ENCODE measurements around the gene RTEL1. TPM values are rescaled to one million over a fixed set of nuclear protein-coding genes. Genes with fewer than 3 reads are reported as not detected.

The RTEL1 gene
- total and polyA plus RNA-seq, 9 of the 15 experiments (the other 6 are each of a cell fraction or from before 2014, with no cell fraction given): 0.36 to 61.0 (median 17.9) TPM

DNA sequence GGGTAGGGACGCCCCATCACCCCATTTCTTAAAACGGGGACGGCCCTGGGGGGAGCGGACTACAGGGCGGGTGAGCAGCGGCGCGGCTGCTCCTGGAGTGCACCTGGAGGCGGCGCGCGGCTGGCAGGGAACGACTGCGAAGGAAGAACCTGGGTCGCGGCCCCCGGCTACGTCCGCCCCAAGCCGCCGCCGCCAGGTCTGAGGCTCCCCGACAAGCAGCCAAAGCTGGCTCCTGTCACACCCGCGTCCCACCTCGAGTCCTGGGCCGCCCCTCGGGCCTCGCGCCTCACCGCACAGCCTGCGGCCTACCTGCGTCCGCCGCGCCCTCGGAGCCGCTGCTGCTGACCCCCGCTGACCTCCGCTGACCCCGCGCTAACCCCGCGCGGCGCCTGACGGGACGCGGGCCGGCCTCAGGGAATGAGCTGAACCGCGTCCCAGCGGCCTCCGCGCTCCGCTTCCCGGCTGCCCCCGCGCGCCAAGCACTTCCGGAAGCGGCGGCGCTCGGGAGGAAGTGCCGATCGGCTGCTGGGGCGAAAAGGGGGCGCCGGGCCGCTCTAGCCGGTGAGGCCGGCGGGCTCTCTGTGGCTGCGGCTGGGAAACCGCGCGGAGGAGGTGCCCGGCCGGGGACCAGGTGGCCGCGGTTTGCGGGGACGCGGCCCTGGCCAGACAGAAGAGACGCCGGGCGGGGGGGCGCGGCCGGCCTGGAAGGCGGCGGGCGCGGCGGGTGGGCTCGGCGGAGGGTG lies 49.6 kb downstream of the RTEL1 start, which contains the start of the genes ARFRP1 and ZGPAT (continued):
- TF ChIP-seq ZNF24 (IDR thresholded peaks at IDR 0.05) (peak; percentile 16; the same call in 1 of the 2 replicates), BMI1 (IDR thresholded peaks at IDR 0.05; ENCODE audit: low read length) (no peak), DNMT1 (IDR thresholded peaks at IDR 0.05) (no peak), ATF1 (CRISPR knock-in tag; IDR thresholded peaks at IDR 0.05) (no peak), ATF1 (tag; IDR thresholded peaks at IDR 0.05) (peak; percentile 68), PURB (CRISPR knock-in tag; IDR thresholded peaks at IDR 0.05; ENCODE audit: low read depth) (no peak), L3MBTL2 (IDR thresholded peaks at IDR 0.05) (peak; percentile 95), TCFL5 (CRISPR knock-in tag; conservative IDR thresholded peaks at IDR 0.05) (no peak), RUNX1 (IDR thresholded peaks at IDR 0.05; ENCODE audit: low read depth) (no peak), KAT8 (IDR thresholded peaks at IDR 0.05; ENCODE audit: low read depth) (no peak), TEAD2 (tag; IDR thresholded peaks at IDR 0.05) (no peak), HMG20A (CRISPR knock-in tag; conservative IDR thresholded peaks at IDR 0.05) (no peak), ZNF263 (CRISPR knock-in tag; IDR thresholded peaks at IDR 0.05; ENCODE audit: borderline replicate concordance) (peak; percentile 70), TAF9B (IDR thresholded peaks at IDR 0.05; ENCODE audit: partially characterized antibody) (no peak), JUND (IDR thresholded peaks at IDR 0.05; ENCODE audit: borderline replicate concordance, low read depth, low read length) (peak; percentile 52; the same call in 1 of the 2 replicates), JUND (tag; IDR thresholded peaks at IDR 0.05; ENCODE audit: borderline replicate concordance, low read depth, low read length) (peak; percentile 15; the same call in 1 of the 3 replicates)
- TF ChIP-seq, protein P1, sequence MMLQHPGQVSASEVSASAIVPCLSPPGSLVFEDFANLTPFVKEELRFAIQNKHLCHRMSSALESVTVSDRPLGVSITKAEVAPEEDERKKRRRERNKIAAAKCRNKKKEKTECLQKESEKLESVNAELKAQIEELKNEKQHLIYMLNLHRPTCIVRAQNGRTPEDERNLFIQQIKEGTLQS (IDR thresholded peaks at IDR 0.05): no peak
- TF ChIP-seq, protein P1 (CRISPR knock-in tag; conservative IDR thresholded peaks at IDR 0.05): no peak
- TF ChIP-seq, protein P2, sequence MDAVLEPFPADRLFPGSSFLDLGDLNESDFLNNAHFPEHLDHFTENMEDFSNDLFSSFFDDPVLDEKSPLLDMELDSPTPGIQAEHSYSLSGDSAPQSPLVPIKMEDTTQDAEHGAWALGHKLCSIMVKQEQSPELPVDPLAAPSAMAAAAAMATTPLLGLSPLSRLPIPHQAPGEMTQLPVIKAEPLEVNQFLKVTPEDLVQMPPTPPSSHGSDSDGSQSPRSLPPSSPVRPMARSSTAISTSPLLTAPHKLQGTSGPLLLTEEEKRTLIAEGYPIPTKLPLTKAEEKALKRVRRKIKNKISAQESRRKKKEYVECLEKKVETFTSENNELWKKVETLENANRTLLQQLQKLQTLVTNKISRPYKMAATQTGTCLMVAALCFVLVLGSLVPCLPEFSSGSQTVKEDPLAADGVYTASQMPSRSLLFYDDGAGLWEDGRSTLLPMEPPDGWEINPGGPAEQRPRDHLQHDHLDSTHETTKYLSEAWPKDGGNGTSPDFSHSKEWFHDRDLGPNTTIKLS (IDR thresholded peaks at IDR 0.05; ENCODE audit: borderline replicate concordance, low read depth): peak; percentile 82
- TF ChIP-seq, protein P3, sequence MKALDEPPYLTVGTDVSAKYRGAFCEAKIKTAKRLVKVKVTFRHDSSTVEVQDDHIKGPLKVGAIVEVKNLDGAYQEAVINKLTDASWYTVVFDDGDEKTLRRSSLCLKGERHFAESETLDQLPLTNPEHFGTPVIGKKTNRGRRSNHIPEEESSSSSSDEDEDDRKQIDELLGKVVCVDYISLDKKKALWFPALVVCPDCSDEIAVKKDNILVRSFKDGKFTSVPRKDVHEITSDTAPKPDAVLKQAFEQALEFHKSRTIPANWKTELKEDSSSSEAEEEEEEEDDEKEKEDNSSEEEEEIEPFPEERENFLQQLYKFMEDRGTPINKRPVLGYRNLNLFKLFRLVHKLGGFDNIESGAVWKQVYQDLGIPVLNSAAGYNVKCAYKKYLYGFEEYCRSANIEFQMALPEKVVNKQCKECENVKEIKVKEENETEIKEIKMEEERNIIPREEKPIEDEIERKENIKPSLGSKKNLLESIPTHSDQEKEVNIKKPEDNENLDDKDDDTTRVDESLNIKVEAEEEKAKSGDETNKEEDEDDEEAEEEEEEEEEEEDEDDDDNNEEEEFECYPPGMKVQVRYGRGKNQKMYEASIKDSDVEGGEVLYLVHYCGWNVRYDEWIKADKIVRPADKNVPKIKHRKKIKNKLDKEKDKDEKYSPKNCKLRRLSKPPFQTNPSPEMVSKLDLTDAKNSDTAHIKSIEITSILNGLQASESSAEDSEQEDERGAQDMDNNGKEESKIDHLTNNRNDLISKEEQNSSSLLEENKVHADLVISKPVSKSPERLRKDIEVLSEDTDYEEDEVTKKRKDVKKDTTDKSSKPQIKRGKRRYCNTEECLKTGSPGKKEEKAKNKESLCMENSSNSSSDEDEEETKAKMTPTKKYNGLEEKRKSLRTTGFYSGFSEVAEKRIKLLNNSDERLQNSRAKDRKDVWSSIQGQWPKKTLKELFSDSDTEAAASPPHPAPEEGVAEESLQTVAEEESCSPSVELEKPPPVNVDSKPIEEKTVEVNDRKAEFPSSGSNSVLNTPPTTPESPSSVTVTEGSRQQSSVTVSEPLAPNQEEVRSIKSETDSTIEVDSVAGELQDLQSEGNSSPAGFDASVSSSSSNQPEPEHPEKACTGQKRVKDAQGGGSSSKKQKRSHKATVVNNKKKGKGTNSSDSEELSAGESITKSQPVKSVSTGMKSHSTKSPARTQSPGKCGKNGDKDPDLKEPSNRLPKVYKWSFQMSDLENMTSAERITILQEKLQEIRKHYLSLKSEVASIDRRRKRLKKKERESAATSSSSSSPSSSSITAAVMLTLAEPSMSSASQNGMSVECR (CRISPR knock-in tag; IDR thresholded peaks at IDR 0.05): peak; percentile 91; the same call in 1 of the 2 replicates
